AG04450 (cell line): ENCODE results near the gene IL17D. TPM values are rescaled to one million over a fixed set of nuclear protein-coding genes. Genes with fewer than 3 reads are reported as not detected.
A peak's percentile ranks its signal among the peaks of the same experiment; 100 is the strongest.

Experiments used
- CTCF ChIA-PET: fragments of 300-600, 350-600 bp; formaldehyde crosslinking; extraction: SDS; loops from one replicate; lab custom pipeline; 2022; ENCODE audit warnings: antibody characterized with exemption, inconsistent platforms; lab: Charles Lee
- POLR2A ChIA-PET: fragments of 350-600 bp; formaldehyde crosslinking; extraction: SDS; loops from one replicate; lab custom pipeline; 2021; ENCODE audit warnings: antibody characterized with exemption, inconsistent platforms; lab: Yijun Ruan, JAX
- DNase-seq: peaks from one replicate; pipeline ENCODE4 v3.0.0-alpha.2; 2011; ENCODE audit warnings: low read depth, low spot score
- H3K27ac ChIP-seq: one replicate; pipeline ENCODE4 v1.5.1; 2012; ENCODE audit warnings: low read depth, low read length, control low read depth
- H3K27me3 ChIP-seq: one replicate; pipeline ENCODE4 v1.6.0; 2012; ENCODE audit warnings: low read length; ENCODE audit not compliant: control insufficient read depth, insufficient read depth
- H3K4me3 ChIP-seq: 2 replicates; pipeline ENCODE4 v1.5.1; 2011; ENCODE audit warnings: mild to moderate bottlenecking, low read depth, low read length, control low read depth
- H3K9me3 ChIP-seq: 2 replicates; pipeline ENCODE4 v1.5.1; 2012; ENCODE audit warnings: low read length; ENCODE audit not compliant: control insufficient read depth, insufficient read depth
- CTCF ChIP-seq: IDR thresholded peaks from 2 replicates; pipeline ENCODE4 v1.5.1; 2011; ENCODE audit warnings: low read depth, low read length, control low read depth, inconsistent platforms
- polyA plus RNA-seq: library from polyadenylated mRNA; depleted of rRNA; stranded (reverse); fragments of >200 nt; gene quantifications from 2 replicates; pipeline ENCODE4 v1.2.3, GENCODE V29; 2011

Gene IL17D
- polyA plus RNA-seq, 1 experiment, result 3.2 TPM

GRCh38 chr13:20721454-20722357 lies 18.2 kb downstream of the IL17D start:
- ChIA-PET POLR2A (interaction anchor here (0.6 kb wide), 1 partner anchor 882 kb away, joined by 3 read pairs; no protein-coding TSS in a partner anchor), CTCF (interaction anchor here (0.5 to 2.6 kb wide), 6 partner anchors 9 to 640 kb away, joined by 4 to 12 read pairs (median 7); partner anchors contain the start of gene IL17D)
- no peaks in the 10 kb centered on the region; the same call in 1 of the 2 replicates for H3K9me3 ChIP-seq
- H3K4me3 ChIP-seq, result peak overlapping the region; percentile 45
- TF ChIP-seq CTCF, result no peak
- H3K27me3 ChIP-seq, result peaks cover 6% of the 10 kb centered on the region
- DNase-seq, result peak; percentile 24
- H3K27ac ChIP-seq, result no peak overlapping the region

- ChIA-PET CTCF (no interaction called here), POLR2A (no interaction called here)
- H3K27ac ChIP-seq, result no peak overlapping the region
- H3K27me3 ChIP-seq, result no peaks in the 10 kb centered on the region
- H3K9me3 ChIP-seq, result peaks cover 3% of the 10 kb centered on the region; the same call in 1 of the 2 replicates
- H3K4me3 ChIP-seq, result no peak overlapping the region
- DNase-seq, result no peak
- no peak for TF ChIP-seq CTCF
Measured at GRCh38 chr13:20727856-20728255, 24.4 kb downstream of the IL17D start.

- Histone ChIP-seq H3K4me3 (no peak overlapping the region), H3K9me3 (peaks cover 3% of the 10 kb centered on the region; the same call in 1 of the 2 replicates), H3K27ac (no peak overlapping the region), H3K27me3 (no peaks in the 10 kb centered on the region)
- TF ChIP-seq CTCF, result no peak
- DNase-seq, result no peak
- POLR2A ChIA-PET, result no interaction called here
- CTCF ChIA-PET, result interaction anchor here (0.5 to 1.0 kb wide), 2 partner anchors 103 to 534 kb away, joined by 3 to 4 read pairs; no protein-coding TSS in a partner anchor
Measured at GRCh38 chr13:20728579-20729311, 25.2 kb downstream of the IL17D start.

DNA sequence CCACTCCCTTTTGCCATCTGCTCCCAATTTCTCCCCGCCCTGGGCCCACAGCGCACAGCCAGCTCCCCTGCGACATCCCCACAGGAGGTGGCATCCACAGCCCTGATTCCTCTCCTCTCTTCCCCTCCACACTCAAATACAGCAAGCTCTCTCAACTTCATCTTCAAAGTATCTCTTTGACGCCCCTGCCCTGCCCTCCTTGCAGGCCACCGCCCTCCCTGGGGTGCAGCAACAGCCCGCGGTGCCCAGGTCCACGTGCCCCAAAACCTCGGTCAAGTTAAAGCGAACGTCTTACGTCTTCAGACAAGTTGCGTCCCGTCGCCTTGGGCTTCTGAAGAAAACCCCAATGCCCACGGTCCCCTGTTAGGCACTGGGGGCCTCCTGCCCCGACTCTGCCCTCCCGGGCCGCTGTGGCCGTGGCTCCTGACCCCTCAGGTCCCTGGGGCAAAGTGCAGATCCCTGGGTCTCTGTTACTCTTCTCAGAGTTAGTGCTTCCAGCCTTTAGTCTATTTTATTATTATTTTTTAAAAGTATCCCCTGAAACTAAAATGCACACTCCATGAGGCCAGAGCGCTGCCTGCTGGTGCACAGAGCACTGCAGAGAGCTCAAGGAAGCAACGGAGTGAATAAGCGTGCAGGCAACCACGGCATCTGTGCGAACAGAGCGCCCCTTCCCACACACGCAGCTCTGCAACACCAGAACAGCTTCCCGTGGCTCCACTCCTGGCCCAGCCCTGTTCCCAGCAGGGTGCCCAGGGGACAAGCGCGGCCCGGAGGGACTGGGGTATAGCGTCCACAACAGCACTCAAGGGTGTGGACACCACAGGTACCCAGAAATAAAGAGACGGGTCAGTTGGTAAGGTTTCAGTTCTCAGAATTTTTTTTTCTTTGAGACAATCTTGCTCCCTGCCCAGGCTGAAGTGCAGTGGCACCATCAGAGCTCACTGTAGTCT lies 26.4 kb downstream of the IL17D start:
- H3K27ac ChIP-seq, result no peak overlapping the region
- no peak for DNase-seq
- TF ChIP-seq CTCF, result no peak
- no peaks in the 10 kb centered on the region for H3K27me3 ChIP-seq
- ChIA-PET CTCF (interaction anchor here (0.5 kb wide), 1 partner anchor 101 kb away, joined by 4 read pairs; no protein-coding TSS in a partner anchor), POLR2A (no interaction called here)
- no peak overlapping the region for H3K4me3 ChIP-seq
- H3K9me3 ChIP-seq, result peaks cover 3% of the 10 kb centered on the region; the same call in 1 of the 2 replicates
